Measurements from ENCODE around the gene ASNS. TPM values are rescaled to one million over a fixed set of nuclear protein-coding genes. Genes with fewer than 3 reads are reported as not detected.
A peak's percentile ranks its signal among the peaks of the same experiment; 100 is the strongest.

Gene ASNS
- total and polyA plus RNA-seq, 2 experiments from 2014 or later = 45.7 to 69.7 TPM

DNA sequence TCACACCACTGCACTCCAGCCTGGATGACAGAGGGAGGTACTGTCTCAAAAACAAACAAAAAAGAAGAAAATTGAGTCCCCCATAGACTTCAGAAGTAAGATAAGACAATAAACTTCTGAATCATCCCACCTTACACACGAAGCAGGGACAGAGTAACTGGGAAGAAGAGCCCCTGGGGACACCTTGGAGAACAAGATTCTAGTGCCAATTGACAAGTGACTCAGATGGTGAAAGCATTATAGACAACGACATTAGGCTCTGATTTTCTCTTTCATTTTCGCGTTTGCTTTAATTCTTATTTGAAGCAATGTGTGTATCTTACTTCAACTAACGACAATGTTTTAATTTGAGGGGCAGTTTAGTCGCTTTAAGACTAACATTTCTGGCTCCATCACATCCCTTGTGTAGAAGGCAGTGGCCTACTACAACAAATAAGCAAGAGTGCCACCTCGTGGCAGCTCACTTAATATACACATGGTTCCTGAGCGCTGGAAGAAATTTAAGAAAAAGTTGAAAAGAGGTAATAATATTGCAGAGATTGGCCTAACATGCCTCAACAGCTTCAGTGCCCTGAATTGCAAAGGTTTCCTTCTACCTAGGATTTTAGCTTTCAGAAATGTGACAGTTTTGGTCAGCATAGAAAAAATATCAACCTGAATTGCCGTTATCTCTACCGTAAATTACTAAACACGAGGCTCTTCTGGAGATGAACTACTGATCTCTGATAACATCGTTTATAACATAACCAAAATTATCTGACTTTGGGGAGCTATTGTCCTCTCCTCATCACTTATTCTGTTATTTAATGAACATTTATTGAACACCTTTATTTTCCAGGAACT lies 36.7 kb downstream of the ASNS start:
- Histone ChIP-seq H2AFZ (no peak overlapping the region), H3K36me3 (replicated peaks; ENCODE audit: insufficient read depth, low read depth) (no peaks in the 10 kb centered on the region), H3K27ac (no peak overlapping the region), H3K79me2 (no peaks in the 10 kb centered on the region), H3K4me3 (no peak overlapping the region), H3K4me1 (ENCODE audit: insufficient read depth) (no peaks in the 10 kb centered on the region), H4K20me1 (ENCODE audit: insufficient read depth, poor library complexity, severe bottlenecking) (no peaks in the 10 kb centered on the region), H3K27me3 (peaks cover 15% of the 10 kb centered on the region), H3K9me2 (replicated peaks; ENCODE audit: insufficient read depth) (no peaks in the 10 kb centered on the region), H3K9me3 (ENCODE audit: low read depth) (no peaks in the 10 kb centered on the region), H3K4me2 (no peak overlapping the region)
- no peak for TF ChIP-seq EZH2 (IDR thresholded peaks at IDR 0.05; ENCODE audit: borderline replicate concordance)
- TF ChIP-seq, protein P1, sequence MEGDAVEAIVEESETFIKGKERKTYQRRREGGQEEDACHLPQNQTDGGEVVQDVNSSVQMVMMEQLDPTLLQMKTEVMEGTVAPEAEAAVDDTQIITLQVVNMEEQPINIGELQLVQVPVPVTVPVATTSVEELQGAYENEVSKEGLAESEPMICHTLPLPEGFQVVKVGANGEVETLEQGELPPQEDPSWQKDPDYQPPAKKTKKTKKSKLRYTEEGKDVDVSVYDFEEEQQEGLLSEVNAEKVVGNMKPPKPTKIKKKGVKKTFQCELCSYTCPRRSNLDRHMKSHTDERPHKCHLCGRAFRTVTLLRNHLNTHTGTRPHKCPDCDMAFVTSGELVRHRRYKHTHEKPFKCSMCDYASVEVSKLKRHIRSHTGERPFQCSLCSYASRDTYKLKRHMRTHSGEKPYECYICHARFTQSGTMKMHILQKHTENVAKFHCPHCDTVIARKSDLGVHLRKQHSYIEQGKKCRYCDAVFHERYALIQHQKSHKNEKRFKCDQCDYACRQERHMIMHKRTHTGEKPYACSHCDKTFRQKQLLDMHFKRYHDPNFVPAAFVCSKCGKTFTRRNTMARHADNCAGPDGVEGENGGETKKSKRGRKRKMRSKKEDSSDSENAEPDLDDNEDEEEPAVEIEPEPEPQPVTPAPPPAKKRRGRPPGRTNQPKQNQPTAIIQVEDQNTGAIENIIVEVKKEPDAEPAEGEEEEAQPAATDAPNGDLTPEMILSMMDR (IDR thresholded peaks at IDR 0.05; ENCODE audit: poor library complexity) = peak; percentile 80
- peak; percentile 86 for DNase-seq (ENCODE audit: low spot score)
- WGBS (ENCODE audit: low lambda C conversion rate, missing lambda C conversion rate) = 37% methylated on average over 12 of the region's 12 CpGs

DNA sequence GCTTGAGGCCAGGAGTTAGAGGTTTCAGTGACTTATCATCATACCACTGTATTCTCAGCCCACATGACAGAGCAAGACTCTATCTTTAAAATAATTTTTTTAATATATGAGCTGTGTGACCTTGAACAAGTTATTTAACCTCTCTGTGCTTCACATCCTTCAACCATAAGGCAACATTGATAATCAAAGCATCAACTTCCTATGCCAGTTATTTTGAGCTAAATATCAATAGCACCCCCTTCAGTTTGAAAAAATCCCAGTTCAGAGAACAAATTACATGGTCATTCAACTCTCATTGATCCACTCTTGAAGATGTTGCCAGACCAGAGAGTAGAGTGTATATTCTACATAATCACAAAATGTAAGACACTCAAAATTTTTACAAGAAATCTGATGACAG lies 53.0 kb downstream of the ASNS start:
- Histone ChIP-seq H2AFZ (no peak overlapping the region), H3K9me2 (replicated peaks; ENCODE audit: insufficient read depth) (no peaks in the 10 kb centered on the region), H3K4me1 (ENCODE audit: insufficient read depth) (no peaks in the 10 kb centered on the region), H3K27ac (no peak overlapping the region), H3K36me3 (replicated peaks; ENCODE audit: insufficient read depth, low read depth) (no peaks in the 10 kb centered on the region), H3K27me3 (no peaks in the 10 kb centered on the region), H3K79me2 (no peaks in the 10 kb centered on the region), H3K9me3 (ENCODE audit: low read depth) (no peaks in the 10 kb centered on the region), H4K20me1 (ENCODE audit: insufficient read depth, poor library complexity, severe bottlenecking) (no peaks in the 10 kb centered on the region), H3K4me2 (no peak overlapping the region), H3K4me3 (no peak overlapping the region)
- TF ChIP-seq, protein P1 (IDR thresholded peaks at IDR 0.05; ENCODE audit: poor library complexity) = peak; percentile 19
- no peak for TF ChIP-seq EZH2 (IDR thresholded peaks at IDR 0.05; ENCODE audit: borderline replicate concordance)
- DNase-seq (ENCODE audit: low spot score) = no peak

DNA sequence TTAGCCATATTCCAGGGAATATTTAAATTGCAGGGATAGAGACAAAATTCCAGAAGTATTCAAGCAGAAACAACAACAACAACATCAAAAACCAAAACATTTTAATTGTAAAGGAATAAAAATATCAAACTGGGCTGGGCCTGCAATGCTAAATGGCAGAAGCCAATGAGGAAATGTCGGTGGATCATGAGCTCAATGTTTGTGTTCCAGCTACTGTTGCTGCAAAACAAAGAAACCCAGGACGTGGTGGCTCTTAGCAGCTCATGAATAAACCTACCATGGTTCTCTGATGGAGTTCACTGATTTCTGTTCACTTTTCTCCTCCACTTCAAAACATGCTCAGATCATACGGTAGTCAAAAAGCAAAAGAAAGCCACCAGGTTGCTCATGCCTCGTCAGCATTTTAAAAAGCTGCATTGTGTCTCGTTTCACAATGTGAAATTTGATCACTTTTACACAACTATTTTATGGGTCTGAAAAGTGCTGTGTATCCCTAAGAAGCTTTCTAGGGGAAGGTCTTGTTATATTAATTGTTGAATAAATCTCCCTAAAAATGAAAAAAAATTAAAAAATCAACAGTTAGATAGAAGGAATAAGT lies 54.0 kb downstream of the ASNS start:
- H3K27me3 ChIP-seq = no peaks in the 10 kb centered on the region
- H3K36me3 ChIP-seq (replicated peaks; ENCODE audit: insufficient read depth, low read depth) = no peaks in the 10 kb centered on the region
- H3K4me3 ChIP-seq = no peak overlapping the region
- no peak overlapping the region for H3K27ac ChIP-seq
- H4K20me1 ChIP-seq (ENCODE audit: insufficient read depth, poor library complexity, severe bottlenecking) = no peaks in the 10 kb centered on the region
- 51% methylated on average over 5 of the region's 5 CpGs for WGBS (ENCODE audit: low lambda C conversion rate, missing lambda C conversion rate)
- H2AFZ ChIP-seq = no peak overlapping the region
- no peaks in the 10 kb centered on the region for H3K9me3 ChIP-seq (ENCODE audit: low read depth)
- no peak overlapping the region for H3K4me2 ChIP-seq
- DNase-seq (ENCODE audit: low spot score) = no peak
- H3K79me2 ChIP-seq = no peaks in the 10 kb centered on the region
- TF ChIP-seq EZH2 (IDR thresholded peaks at IDR 0.05; ENCODE audit: borderline replicate concordance) = no peak
- TF ChIP-seq, protein P1 (IDR thresholded peaks at IDR 0.05; ENCODE audit: poor library complexity) = no peak
- no peaks in the 10 kb centered on the region for H3K4me1 ChIP-seq (ENCODE audit: insufficient read depth)
- no peaks in the 10 kb centered on the region for H3K9me2 ChIP-seq (replicated peaks; ENCODE audit: insufficient read depth)

Small RNA genes lying within 50 kb of the gene (small RNA-seq; reads per million reads assigned to genes)
- gene AC005326.1 (not detected), gene AC079781.2 (not detected), gene SNRPCP9 (not detected)

Other genes with a start within 250 kb of the ASNS start
- 0.48 and 1.9 TPM in 2 replicates for gene TAC1, start 140.3 kb downstream of the ASNS start, total RNA-seq
- gene TAC1, start 140.3 kb downstream of the ASNS start, polyA plus RNA-seq = 0.38 TPM in 1 of 2 replicates, not detected in the other
- gene OCM2, start 117.8 kb upstream of the ASNS start, total RNA-seq = not detected in 2 replicates
- not detected in 2 replicates for gene OCM2, start 117.8 kb upstream of the ASNS start, polyA plus RNA-seq
- 10.9 and 13.1 TPM in 2 replicates for gene LMTK2, start 234.5 kb upstream of the ASNS start, total RNA-seq
- 3.1 and 5.0 TPM in 2 replicates for gene LMTK2, start 234.5 kb upstream of the ASNS start, polyA plus RNA-seq

All from hepatocyte (in vitro differentiated cells).